RWPE2 (cell line): ENCODE results near the gene OR4K1.

ENCODE experiments used
- ATAC-seq: fragments of 200-7000 bp; cut with Tn5 transposase; 3 replicates; pipeline ENCODE4 v1.9.1; 2021; ENCODE audit warnings: low read depth
- DNase-seq: peaks from one replicate; pipeline ENCODE4 v3.0.0-alpha.2; 2020; ENCODE audit warnings: low spot score
- H3K27ac ChIP-seq: fragments of 450-650 bp; 2 replicates; pipeline ENCODE4 v1.5.1; 2017; ENCODE audit warnings: mild to moderate bottlenecking; ENCODE audit not compliant: poor library complexity, severe bottlenecking
- H3K27me3 ChIP-seq: fragments of 250-450 bp; sonication (Bioruptor Pico); 2 replicates; pipeline ENCODE4 v1.5.1; 2021; ENCODE audit warnings: mild to moderate bottlenecking, moderate library complexity; ENCODE audit not compliant: insufficient read depth, poor library complexity, severe bottlenecking
- H3K36me3 ChIP-seq: fragments of 250-450 bp; sonication (Bioruptor Pico); 2 replicates; pipeline ENCODE4 v1.5.1; 2020; ENCODE audit warnings: low read depth, mild to moderate bottlenecking, moderate library complexity
- H3K4me1 ChIP-seq: fragments of 250-450 bp; sonication (Bioruptor Pico); 2 replicates; pipeline ENCODE4 v1.5.1; 2021; ENCODE audit warnings: mild to moderate bottlenecking, moderate library complexity; ENCODE audit not compliant: insufficient read depth, poor library complexity, severe bottlenecking
- H3K4me3 ChIP-seq: fragments of 250-450 bp; sonication (Bioruptor Pico); 2 replicates; pipeline ENCODE4 v1.5.1; 2021; ENCODE audit warnings: mild to moderate bottlenecking, moderate library complexity; ENCODE audit not compliant: severe bottlenecking
- H3K9me3 ChIP-seq: fragments of 250-450 bp; sonication (Bioruptor Pico); 2 replicates; pipeline ENCODE4 v1.5.1; 2021; ENCODE audit warnings: mild to moderate bottlenecking, moderate library complexity; ENCODE audit not compliant: severe bottlenecking
- CTCF ChIP-seq: fragments of 450-650 bp; IDR thresholded peaks from one replicate; pipeline ENCODE4 v1.5.1; 2017; ENCODE audit warnings: mild to moderate bottlenecking, moderate library complexity; ENCODE audit not compliant: poor library complexity, severe bottlenecking

The OR4K1 gene

GRCh38 chr14:19911114-19911513, 19.6 kb upstream of the OR4K1 start:
- peaks cover 4% of the 10 kb centered on the region for H3K27me3 ChIP-seq
- no peaks in the 10 kb centered on the region for H3K36me3 ChIP-seq
- DNase-seq (no peak), ATAC-seq (no peak)
- no peak overlapping the region for H3K27ac ChIP-seq
- no peaks in the 10 kb centered on the region for H3K4me1 ChIP-seq
- H3K4me3 ChIP-seq: no peak overlapping the region
- H3K9me3 ChIP-seq: no peaks in the 10 kb centered on the region
- no peak for TF ChIP-seq CTCF

- TF ChIP-seq CTCF: no peak
- ATAC-seq (no peak), DNase-seq (no peak)
- no peaks in the 10 kb centered on the region for H3K4me1 ChIP-seq
- H3K36me3 ChIP-seq: no peaks in the 10 kb centered on the region
- no peaks in the 10 kb centered on the region for H3K9me3 ChIP-seq
- H3K4me3 ChIP-seq: no peak overlapping the region
- no peak overlapping the region for H3K27ac ChIP-seq
- H3K27me3 ChIP-seq: peaks cover 3% of the 10 kb centered on the region
These were observed 13.5 kb upstream of the OR4K1 start for GRCh38 chr14:19917243-19917642.

GRCh38 chr14:19917955-19918518, 12.7 kb upstream of the OR4K1 start:
- no peak for DNase-seq
- no peaks in the 10 kb centered on the region for H3K36me3 ChIP-seq
- H3K9me3 ChIP-seq: no peaks in the 10 kb centered on the region
- ATAC-seq: no peak
- TF ChIP-seq CTCF: no peak
- no peak overlapping the region for H3K27ac ChIP-seq
- H3K27me3 ChIP-seq: peaks cover 5% of the 10 kb centered on the region
- H3K4me1 ChIP-seq: no peaks in the 10 kb centered on the region
- H3K4me3 ChIP-seq: no peak overlapping the region

GRCh38 chr14:19918553-19919264, 12.0 kb upstream of the OR4K1 start:
- no peak for TF ChIP-seq CTCF
- DNase-seq (no peak), ATAC-seq (peak; percentile 38; the same call in 1 of the 3 replicates)
- Histone ChIP-seq H3K36me3 (no peaks in the 10 kb centered on the region), H3K27ac (no peak overlapping the region), H3K4me3 (no peak overlapping the region), H3K9me3 (no peaks in the 10 kb centered on the region), H3K4me1 (no peaks in the 10 kb centered on the region), H3K27me3 (peaks cover 9% of the 10 kb centered on the region)

- no peak for DNase-seq
- TF ChIP-seq CTCF: no peak
- Histone ChIP-seq H3K9me3 (no peaks in the 10 kb centered on the region), H3K4me1 (no peaks in the 10 kb centered on the region), H3K4me3 (no peak within 1 kb of the TSS), H3K27ac (no peak within 1 kb of the TSS), H3K27me3 (peaks cover 9% of the 10 kb centered on the region), H3K36me3 (no peaks in the 10 kb centered on the region)
- ATAC-seq: no peak
These were observed 10.6 kb upstream of the OR4K1 start, which contains the start of gene OR4K5 for GRCh38 chr14:19920021-19920657. OR4K5 (plus strand) TSS chr14:19920607; CDS start chr14:19920607, 0 bp downstream.
